ENCODE data around the gene ZNF740. TPM values are rescaled to one million over a fixed set of nuclear protein-coding genes. Genes with fewer than 3 reads are reported as not detected.

Gene ZNF740
- total and polyA plus RNA-seq, 2 of the 8 experiments (the other 6 are each of a cell fraction or from before 2014, with no cell fraction given) = 8.2 to 40.0 TPM

DNA sequence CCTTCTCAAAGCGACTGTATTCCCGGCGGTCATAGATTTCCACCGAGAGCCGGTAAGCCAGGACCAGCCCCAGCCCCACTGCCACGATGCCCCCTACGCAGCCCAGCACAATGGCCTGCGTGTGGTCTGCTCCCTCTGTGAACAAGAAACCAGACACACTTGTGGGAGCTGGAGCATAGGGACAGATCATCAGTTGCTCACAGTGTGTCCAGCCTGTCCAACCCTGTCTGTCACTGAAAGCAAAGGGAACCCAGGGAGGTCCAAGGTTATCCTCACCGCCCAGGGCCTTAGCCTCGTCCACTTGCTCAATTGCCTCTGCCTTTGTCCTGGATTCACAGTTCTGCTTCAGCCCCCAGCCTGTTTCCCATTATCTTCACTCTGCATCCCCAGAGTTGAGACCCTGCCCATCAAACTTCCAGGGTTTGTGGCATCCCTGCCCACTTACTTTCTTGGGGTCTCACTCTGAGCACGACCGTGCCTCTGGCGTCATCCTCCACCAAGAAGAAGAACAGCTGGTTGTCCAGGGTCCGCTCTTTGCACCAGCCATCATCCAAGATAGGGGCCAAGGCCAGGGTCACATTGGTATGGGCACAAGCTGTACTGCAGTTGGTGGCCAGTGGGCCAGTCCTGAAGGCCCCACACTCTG lies 11.5 kb downstream of the ZNF740 start (continued):
- TF ChIP-seq, protein P1, sequence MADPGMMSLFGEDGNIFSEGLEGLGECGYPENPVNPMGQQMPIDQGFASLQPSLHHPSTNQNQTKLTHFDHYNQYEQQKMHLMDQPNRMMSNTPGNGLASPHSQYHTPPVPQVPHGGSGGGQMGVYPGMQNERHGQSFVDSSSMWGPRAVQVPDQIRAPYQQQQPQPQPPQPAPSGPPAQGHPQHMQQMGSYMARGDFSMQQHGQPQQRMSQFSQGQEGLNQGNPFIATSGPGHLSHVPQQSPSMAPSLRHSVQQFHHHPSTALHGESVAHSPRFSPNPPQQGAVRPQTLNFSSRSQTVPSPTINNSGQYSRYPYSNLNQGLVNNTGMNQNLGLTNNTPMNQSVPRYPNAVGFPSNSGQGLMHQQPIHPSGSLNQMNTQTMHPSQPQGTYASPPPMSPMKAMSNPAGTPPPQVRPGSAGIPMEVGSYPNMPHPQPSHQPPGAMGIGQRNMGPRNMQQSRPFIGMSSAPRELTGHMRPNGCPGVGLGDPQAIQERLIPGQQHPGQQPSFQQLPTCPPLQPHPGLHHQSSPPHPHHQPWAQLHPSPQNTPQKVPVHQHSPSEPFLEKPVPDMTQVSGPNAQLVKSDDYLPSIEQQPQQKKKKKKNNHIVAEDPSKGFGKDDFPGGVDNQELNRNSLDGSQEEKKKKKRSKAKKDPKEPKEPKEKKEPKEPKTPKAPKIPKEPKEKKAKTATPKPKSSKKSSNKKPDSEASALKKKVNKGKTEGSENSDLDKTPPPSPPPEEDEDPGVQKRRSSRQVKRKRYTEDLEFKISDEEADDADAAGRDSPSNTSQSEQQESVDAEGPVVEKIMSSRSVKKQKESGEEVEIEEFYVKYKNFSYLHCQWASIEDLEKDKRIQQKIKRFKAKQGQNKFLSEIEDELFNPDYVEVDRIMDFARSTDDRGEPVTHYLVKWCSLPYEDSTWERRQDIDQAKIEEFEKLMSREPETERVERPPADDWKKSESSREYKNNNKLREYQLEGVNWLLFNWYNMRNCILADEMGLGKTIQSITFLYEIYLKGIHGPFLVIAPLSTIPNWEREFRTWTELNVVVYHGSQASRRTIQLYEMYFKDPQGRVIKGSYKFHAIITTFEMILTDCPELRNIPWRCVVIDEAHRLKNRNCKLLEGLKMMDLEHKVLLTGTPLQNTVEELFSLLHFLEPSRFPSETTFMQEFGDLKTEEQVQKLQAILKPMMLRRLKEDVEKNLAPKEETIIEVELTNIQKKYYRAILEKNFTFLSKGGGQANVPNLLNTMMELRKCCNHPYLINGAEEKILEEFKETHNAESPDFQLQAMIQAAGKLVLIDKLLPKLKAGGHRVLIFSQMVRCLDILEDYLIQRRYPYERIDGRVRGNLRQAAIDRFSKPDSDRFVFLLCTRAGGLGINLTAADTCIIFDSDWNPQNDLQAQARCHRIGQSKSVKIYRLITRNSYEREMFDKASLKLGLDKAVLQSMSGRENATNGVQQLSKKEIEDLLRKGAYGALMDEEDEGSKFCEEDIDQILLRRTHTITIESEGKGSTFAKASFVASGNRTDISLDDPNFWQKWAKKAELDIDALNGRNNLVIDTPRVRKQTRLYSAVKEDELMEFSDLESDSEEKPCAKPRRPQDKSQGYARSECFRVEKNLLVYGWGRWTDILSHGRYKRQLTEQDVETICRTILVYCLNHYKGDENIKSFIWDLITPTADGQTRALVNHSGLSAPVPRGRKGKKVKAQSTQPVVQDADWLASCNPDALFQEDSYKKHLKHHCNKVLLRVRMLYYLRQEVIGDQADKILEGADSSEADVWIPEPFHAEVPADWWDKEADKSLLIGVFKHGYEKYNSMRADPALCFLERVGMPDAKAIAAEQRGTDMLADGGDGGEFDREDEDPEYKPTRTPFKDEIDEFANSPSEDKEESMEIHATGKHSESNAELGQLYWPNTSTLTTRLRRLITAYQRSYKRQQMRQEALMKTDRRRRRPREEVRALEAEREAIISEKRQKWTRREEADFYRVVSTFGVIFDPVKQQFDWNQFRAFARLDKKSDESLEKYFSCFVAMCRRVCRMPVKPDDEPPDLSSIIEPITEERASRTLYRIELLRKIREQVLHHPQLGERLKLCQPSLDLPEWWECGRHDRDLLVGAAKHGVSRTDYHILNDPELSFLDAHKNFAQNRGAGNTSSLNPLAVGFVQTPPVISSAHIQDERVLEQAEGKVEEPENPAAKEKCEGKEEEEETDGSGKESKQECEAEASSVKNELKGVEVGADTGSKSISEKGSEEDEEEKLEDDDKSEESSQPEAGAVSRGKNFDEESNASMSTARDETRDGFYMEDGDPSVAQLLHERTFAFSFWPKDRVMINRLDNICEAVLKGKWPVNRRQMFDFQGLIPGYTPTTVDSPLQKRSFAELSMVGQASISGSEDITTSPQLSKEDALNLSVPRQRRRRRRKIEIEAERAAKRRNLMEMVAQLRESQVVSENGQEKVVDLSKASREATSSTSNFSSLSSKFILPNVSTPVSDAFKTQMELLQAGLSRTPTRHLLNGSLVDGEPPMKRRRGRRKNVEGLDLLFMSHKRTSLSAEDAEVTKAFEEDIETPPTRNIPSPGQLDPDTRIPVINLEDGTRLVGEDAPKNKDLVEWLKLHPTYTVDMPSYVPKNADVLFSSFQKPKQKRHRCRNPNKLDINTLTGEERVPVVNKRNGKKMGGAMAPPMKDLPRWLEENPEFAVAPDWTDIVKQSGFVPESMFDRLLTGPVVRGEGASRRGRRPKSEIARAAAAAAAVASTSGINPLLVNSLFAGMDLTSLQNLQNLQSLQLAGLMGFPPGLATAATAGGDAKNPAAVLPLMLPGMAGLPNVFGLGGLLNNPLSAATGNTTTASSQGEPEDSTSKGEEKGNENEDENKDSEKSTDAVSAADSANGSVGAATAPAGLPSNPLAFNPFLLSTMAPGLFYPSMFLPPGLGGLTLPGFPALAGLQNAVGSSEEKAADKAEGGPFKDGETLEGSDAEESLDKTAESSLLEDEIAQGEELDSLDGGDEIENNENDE (IDR thresholded peaks at IDR 0.05; ENCODE audit: insufficient replicate concordance, low read length) = no peak
- TF ChIP-seq RBBP5 (IDR thresholded peaks at IDR 0.05; ENCODE audit: borderline replicate concordance, low read depth, low read length) (no peak), EGR1 (IDR thresholded peaks at IDR 0.05; ENCODE audit: borderline replicate concordance, low read depth, low read length) (no peak), EZH2 (IDR thresholded peaks at IDR 0.05; ENCODE audit: low read depth, low read length, severe bottlenecking) (no peak)
- TF ChIP-seq, protein P2, sequence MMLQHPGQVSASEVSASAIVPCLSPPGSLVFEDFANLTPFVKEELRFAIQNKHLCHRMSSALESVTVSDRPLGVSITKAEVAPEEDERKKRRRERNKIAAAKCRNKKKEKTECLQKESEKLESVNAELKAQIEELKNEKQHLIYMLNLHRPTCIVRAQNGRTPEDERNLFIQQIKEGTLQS (IDR thresholded peaks at IDR 0.05; ENCODE audit: insufficient read depth, low read depth, low read length) = no peak
